Measurements from ENCODE around the gene SPEN.
"Not testable (repeated sequence)": the region's sequence is repeated elsewhere in the genome, so short reads cannot be mapped to it uniquely, and the experiment has no call there.

The SPEN gene

DNA sequence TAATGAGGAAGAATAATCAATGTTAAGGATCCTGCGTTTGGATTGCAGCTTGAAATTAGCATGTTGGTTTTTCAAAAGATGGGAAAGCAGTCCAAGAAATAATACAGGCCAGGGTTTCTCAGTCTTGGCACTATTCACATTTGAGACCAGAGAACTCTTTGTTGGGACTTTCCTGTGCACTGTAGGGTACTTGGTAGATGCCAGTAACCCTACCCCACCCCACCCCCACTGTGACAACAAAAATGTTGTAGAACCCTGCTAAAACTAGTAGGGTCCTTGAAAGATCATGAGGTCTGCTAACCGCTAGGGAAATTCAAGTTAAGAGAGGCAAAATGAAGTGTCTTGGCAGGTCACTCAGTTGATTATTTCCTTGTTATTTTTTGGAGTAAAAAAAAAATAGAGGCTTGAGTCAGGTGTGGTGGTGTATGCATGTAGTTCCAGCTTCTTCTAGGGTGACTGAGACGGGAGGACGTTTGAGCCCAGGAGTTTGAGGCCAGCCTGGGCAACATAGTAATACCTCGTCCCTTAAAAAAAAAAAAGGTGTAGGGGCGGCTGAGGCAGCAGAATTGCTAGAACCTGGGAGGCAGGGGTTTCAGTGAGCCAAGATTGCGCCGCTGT, 53.3 kb downstream of the SPEN start:
- no peak for DNase-seq (ENCODE audit: low read depth)

- DNase-seq (ENCODE audit: low read depth) = no peak
Observed at GRCh38 chr1:15902882-15903281, 55.4 kb downstream of the SPEN start.

GRCh38 chr1:15908597-15908996, 61.1 kb downstream of the SPEN start:
- DNase-seq (ENCODE audit: low read depth) = no peak

DNA sequence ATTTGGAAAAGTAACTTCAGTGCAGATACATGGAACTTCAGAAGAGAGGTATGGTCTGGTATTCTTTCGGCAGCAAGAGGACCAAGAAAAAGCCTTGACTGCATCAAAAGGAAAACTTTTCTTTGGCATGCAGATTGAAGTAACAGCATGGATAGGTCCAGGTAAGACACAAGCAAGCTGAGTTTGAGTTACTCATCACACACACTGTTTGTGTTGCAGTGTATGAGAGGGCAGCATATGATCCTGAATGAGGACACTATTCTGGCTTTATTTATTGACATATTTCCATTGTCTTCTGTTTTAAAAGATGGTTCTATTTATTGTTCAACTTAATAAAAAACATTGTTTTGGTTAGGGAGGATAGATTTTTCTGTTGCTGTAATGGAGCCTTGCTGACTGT, 63.6 kb downstream of the SPEN start:
- DNase-seq (ENCODE audit: low read depth) = no peak

- no peak for DNase-seq (ENCODE audit: low read depth)
Observed at GRCh38 chr1:15911927-15912326, 64.4 kb downstream of the SPEN start.

DNA sequence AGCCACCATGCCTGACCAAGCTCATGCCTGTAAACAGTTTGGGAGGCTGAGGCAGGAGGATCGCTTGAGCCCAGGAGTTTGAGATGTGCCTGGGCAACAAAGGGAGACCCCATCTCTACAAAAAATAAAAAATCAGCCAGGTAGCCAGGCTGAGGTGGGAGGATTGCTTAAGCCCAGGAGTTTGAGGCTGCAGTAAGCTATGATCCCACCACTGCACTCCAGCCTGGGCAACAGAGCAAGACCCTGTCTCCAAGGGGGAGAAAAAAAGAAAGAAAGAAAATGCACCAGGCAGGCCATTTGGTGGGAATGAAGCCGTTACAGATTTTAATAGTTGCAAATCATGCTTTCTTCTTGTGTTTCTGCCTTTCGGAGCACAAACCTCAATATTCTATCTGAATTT, 66.1 kb downstream of the SPEN start:
- not testable (repeated sequence) for DNase-seq (ENCODE audit: low read depth)

DNA sequence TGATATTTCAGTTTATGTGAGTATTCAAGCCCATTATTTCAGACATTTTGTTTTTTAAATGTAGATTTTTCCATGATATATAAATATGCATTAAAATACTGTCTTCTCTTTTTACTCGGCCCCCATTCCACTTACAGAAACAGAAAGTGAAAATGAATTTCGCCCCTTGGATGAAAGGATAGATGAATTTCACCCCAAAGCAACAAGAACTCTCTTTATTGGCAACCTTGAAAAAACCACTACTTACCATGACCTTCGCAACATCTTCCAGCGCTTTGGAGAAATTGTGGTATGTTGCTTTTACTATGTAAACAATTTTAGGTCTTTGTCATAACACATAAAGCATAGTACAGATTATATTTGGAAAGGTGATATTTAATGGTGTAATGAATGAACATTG, 68.5 kb downstream of the SPEN start:
- DNase-seq (ENCODE audit: low read depth) = no peak

DNA sequence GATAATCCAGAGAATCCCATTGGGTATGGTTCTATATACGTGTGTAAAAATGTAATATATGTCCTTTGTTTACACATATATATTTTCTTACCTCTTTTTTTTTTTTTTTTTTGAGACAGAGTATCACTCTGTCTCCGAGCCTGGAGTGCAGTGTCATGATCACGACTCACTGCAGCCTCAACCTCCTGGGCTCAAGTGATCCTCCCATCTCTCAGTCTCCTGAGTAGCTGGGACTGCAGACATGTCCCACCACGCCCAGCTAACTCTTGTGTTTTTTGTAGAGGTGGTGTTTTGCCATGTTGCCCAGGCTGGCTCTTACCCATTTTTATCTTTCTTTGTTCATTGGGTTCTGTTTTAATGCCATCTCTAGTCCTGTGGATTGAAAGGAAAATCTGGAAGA, 68.9 kb downstream of the SPEN start:
- no peak for DNase-seq (ENCODE audit: low read depth)

DNA sequence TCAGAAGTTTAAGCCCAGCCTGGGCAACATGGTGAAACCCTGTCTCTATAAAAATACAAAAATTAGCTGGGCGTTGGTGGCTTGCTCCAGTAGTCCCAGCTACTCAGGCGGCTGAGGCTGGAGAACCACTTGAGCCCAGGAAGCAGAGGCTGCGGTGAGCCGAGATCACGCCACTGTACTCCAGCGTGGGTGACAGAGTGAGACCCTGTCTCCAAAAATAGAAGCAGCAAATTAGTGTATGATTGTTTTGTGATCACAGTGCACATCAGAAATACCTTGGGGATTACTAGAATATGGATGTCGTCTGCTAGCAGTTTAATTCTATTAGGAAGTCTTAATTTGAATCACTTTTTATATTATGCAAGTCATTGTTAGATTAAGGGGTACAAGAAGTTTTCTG, 69.4 kb downstream of the SPEN start:
- DNase-seq (ENCODE audit: low read depth) = no peak

GRCh38 chr1:15918962-15919715, 71.6 kb downstream of the SPEN start:
- no peak for DNase-seq (ENCODE audit: low read depth)

DNA sequence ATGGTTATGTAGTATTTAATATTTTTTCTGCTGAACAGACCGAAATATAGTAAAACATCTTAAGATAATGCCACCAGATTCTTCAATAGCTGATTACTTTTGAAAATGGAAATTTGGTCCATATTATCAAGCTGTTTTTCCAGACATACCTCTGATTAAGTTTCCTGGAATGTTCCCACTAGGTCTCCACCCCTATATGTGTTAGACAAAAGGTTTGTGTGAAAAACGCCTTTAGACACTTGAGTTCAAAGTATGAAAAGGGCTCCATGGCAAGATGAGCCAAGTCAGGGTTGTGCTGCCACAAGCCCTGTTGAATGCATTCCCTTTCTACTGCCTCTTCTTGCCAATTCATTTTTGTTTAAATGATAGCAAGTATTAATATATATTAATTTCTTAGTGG, 75.7 kb downstream of the SPEN start:
- no peak for DNase-seq (ENCODE audit: low read depth)

GRCh38 chr1:15926448-15926847, 78.9 kb downstream of the SPEN start:
- not testable (repeated sequence) for DNase-seq (ENCODE audit: low read depth)

- no peak for DNase-seq (ENCODE audit: low read depth)
Observed at GRCh38 chr1:15928971-15929965, 81.8 kb downstream of the SPEN start.

DNA sequence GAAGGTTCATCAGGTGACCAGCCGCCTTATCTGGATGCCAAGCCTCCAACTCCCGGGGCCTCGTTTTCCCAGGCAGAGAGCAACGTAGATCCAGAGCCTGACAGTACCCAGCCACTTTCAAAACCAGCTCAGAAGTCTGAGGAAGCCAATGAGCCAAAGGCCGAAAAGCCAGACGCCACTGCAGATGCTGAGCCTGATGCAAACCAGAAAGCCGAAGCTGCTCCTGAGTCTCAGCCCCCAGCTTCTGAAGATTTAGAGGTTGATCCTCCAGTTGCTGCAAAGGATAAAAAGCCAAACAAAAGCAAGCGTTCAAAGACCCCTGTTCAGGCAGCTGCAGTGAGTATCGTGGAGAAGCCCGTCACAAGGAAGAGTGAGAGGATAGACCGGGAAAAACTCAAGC, 83.9 kb downstream of the SPEN start:
- DNase-seq (ENCODE audit: low read depth) = no peak

DNA sequence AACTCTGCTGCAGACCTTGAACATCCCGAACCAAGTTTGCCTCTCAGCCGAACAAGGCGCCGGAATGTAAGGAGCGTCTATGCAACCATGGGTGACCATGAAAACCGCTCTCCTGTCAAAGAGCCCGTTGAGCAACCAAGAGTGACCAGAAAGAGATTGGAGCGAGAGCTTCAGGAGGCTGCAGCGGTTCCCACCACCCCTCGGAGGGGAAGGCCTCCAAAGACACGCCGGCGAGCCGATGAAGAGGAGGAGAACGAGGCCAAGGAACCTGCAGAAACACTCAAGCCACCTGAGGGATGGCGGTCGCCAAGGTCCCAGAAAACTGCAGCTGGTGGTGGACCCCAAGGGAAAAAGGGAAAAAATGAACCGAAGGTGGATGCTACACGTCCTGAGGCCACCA, 84.4 kb downstream of the SPEN start:
- DNase-seq (ENCODE audit: low read depth) = no peak

DNA sequence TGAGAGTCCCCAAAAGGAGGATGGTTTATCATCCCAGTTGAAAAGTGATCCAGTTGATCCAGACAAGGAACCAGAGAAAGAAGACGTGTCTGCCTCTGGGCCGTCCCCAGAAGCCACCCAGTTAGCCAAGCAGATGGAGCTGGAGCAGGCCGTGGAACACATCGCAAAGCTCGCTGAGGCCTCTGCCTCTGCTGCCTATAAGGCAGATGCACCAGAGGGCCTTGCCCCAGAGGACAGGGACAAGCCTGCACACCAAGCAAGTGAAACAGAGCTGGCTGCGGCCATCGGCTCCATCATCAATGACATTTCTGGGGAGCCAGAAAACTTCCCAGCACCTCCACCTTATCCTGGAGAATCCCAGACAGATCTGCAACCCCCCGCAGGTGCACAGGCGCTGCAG, 85.1 kb downstream of the SPEN start:
- DNase-seq (ENCODE audit: low read depth) = no peak

- DNase-seq (ENCODE audit: low read depth) = no peak
Observed at GRCh38 chr1:15933684-15934083, 86.2 kb downstream of the SPEN start.

DNA sequence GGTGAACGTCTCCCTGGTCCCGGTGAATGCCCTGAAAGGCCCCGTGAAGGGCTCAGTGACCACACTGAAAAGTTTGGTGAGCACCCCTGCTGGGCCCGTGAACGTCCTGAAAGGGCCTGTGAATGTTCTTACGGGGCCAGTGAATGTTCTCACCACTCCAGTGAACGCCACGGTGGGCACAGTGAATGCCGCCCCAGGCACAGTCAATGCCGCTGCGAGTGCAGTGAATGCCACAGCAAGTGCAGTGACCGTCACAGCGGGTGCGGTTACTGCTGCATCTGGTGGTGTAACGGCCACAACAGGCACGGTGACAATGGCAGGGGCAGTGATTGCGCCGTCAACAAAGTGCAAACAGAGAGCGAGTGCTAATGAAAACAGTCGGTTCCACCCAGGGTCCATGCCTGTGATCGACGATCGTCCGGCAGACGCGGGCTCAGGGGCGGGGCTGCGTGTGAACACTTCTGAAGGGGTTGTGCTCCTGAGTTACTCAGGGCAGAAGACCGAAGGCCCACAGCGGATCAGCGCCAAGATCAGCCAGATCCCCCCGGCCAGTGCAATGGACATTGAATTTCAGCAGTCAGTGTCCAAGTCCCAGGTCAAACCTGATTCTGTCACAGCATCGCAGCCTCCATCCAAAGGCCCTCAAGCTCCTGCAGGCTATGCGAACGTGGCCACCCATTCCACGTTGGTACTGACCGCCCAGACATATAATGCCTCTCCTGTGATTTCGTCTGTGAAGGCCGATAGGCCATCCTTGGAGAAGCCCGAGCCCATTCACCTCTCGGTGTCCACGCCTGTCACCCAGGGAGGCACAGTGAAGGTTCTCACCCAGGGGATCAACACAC, 86.9 kb downstream of the SPEN start:
- no peak for DNase-seq (ENCODE audit: low read depth)

- DNase-seq (ENCODE audit: low read depth) = no peak
Observed at GRCh38 chr1:15935056-15935950, 87.8 kb downstream of the SPEN start.

DNA sequence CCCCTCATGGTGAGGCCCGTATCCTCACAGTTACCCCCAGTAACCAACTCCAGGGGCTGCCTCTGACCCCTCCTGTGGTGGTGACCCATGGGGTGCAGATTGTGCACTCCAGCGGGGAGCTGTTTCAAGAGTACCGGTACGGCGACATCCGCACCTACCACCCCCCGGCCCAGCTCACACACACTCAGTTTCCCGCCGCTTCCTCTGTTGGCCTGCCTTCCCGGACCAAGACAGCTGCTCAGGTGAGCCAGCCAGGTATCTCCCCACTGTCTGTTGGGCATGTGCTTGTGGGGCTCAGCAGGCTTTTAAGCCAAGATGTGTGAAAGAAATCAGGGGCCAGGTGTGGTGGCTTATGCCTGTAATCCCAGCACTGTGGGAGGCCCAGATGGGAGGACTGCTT, 88.5 kb downstream of the SPEN start:
- no peak for DNase-seq (ENCODE audit: low read depth)

GRCh38 chr1:15937146-15937545, 89.6 kb downstream of the SPEN start:
- DNase-seq (ENCODE audit: low read depth) = no peak
